22Rv1 (cell line): ENCODE measurements around the gene ZNF506.

Source experiments
- CTCF ChIP-seq: fragments of 450-650 bp; IDR thresholded peaks from 2 replicates; pipeline ENCODE4 v1.5.1; 2017; ENCODE audit warnings: mild to moderate bottlenecking
- ZFX ChIP-seq: fragments of 450-650 bp; IDR thresholded peaks from 2 replicates; pipeline ENCODE4 v1.6.1; 2017; ENCODE audit warnings: antibody characterized with exemption, borderline replicate concordance

GRCh38 chr19:19849056-19849455, 27.5 kb upstream of the ZNF506 start:
- TF ChIP-seq CTCF (no peak), ZFX (no peak)
